C4-2B (cell line): Measurements from ENCODE around the gene ZNF710.

Experiments used
- H3K27ac ChIP-seq: fragments of 450-650 bp; 2 replicates; pipeline ENCODE4 v1.5.1; 2017
- CTCF ChIP-seq: fragments of 450-650 bp; conservative IDR thresholded peaks from 2 replicates; pipeline ENCODE4 v1.5.1; 2017; ENCODE audit warnings: mild to moderate bottlenecking
- ZFX ChIP-seq: fragments of 450-650 bp; IDR thresholded peaks from 2 replicates; pipeline ENCODE4 v1.6.1; 2017

Gene ZNF710

GRCh38 chr15:89998141-89998661, 2.9 kb upstream of the ZNF710 start:
- TF ChIP-seq ZFX: no peak
- no peak for TF ChIP-seq CTCF
- no peak overlapping the region for H3K27ac ChIP-seq

DNA sequence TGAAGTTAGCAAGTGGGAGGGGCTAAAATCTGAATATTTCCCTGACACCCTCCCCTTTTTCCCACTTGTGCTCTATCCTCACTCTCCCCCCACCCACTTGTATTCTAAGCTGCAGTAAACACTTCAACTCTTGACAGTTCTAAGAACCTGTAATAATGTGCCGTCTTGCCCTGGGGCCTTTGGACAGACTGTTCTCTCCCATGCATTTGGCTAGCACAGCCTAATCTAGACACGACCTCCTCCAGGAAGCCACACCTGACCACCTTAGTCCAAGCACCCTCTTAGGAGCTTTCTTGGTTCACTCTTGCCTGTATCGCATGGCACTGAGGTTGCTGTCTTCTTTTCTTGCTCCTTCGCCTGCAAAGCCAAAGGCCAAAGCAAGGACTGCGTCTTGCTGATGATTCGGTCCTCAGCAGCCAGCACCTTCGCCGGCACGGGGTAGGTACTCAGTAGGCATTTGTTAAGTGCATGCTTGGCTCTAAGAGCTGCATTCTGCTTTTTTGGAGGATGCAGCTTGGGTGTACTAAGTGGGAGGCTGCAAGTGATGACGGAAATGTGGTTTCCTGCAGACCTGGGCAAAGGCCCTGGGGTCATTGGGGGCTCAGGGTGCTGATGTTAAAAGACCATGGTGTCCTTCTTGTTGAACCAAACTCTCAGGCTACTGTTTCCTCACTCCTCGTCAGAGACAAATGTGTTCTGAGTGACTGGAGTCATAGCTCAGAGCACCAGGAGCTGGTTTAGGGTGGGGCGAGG, 2.0 kb upstream of the ZNF710 start:
- H3K27ac ChIP-seq: no peak overlapping the region
- TF ChIP-seq ZFX (no peak), CTCF (no peak)

DNA sequence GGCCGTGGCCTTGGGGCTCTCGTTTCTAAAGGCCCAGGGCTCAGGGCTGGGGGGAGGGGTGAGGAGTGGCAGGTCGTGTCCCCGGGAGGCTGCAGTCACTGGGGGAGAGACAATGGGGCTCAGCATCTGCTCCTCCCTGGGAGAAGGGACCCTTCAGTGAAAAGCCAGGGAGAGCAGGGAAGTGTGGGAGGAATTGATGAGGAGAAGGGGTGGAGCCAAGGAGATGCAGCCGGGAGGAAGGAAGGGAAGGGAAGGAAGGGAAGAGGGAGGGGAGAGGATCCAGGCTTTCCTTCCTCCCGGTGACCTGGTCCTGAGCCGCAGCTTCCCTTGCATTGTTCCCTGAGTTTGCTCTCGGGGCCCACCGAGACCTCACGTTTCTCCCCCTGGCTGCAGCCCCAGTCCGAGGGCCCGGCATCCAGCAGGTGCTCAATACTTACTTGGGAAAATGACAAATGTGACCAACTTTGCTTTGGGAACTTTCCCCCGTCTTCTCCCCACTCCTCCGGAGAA, 1.4 kb upstream of the ZNF710 start:
- TF ChIP-seq CTCF: no peak
- no peak for TF ChIP-seq ZFX
- H3K27ac ChIP-seq: no peak overlapping the region

DNA sequence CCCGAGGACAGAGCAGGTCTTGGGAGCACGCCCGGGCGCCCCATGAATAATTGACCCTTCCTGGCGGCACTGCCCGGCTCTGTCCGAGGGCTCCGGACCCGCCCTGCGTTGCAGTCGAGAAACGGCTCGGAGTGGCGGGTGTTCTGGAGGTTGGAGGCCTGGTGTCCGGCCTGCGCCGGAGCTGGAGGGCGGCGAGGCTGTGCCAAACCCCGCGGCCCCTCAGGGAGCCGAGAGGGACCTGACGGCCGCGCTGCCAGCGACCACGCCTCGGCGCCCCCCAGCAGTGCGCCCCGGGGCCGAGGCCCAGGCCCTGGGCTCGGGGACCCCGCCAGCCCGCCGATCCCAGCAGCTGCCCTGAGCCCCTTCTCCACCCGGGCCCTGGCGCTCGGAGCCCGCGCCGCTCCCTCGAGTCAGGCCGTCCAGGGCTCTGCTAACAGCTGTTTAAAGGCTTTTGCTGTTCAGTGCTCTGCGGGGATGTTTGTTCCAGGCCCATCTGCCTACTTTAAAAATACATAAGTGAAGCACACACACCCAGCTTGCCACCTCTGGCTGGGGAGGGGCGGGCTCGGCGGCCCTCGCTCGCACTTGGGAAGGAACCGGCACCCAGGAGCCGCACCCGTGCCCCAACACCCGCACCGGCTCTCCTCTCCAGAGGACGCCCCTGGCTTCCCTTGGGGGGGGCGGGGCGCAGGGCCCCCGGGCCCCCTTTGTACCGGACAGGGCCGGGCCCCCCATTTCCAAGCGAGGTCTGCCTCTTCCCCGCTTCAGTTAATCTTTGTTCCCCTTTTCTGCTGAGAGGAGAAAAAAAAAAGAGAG, 730 bp upstream of the ZNF710 start:
- peak overlapping the region; percentile 84 for H3K27ac ChIP-seq
- TF ChIP-seq ZFX (no peak), CTCF (no peak)

DNA sequence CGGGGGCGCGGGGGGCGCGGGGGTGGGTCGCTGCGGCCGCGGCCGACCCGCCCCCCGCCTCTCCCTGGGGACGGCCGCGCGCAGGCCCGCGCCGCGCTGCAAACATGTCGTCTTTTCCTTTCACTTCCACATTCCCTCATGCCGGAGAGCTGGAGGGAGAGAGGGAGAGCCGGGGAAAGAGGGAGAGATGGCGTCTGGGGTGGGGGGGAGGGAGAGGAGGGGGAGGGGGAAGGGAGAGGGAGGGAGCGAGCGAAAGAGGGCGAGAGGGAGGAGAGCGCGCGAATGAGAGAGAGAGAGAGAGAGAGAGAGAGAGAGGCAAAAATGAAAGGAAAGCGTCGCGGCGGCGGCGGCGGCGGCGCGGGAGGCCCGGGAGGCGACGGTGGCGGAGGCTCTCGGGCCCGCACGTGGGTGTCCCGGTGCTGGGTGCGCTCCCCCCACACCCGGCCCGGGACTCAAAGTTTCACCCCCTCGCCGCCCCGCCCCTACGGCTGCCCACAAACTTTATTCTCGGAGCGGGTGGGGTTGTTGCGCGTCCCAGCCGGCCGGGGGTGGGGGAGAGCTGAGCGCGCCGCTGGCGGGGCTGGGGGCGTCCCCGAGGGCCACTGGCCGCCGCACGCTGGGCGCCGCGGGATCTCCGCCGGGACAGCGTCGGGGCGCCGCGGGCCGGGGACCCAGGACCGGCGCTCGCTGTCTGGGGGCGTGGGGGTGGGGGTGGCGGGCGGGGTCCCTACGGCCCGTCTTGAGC, 731 bp downstream of the ZNF710 start:
- peak overlapping the region; percentile 84 for H3K27ac ChIP-seq
- TF ChIP-seq ZFX: peak; percentile 46; the same call in 1 of the 2 replicates
- TF ChIP-seq CTCF: no peak

DNA sequence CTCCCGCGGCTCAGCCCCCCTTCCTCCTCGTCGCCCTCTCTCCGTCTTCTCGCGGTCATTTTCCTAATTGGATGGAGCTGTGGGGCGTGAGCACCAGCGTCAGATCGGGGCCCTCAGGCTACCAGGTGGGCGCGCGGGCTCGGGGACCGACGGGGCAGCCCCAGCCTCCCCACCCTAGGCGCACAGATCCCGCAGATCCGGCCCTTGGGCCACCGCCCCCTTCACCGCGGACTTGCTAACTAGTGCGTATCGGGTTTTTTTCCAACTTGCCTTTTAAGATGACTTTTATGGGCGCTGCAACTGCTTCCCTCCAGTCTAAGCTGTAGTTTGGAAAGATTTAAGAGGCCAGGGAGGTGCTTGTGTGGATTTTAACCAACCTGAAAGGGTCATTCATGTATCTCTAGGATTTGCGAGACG, 1.3 kb downstream of the ZNF710 start:
- TF ChIP-seq ZFX (no peak), CTCF (no peak)
- peak overlapping the region; percentile 84 for H3K27ac ChIP-seq
